Smooth muscle cell (in vitro differentiated cells): ENCODE results near the gene CCDC3. TPM values are rescaled to one million over a fixed set of nuclear protein-coding genes. Genes with fewer than 3 reads are reported as not detected.

Source experiments
- DNase-seq: peaks from one replicate; lab custom pipeline; 2025; ENCODE audit not compliant: unreplicated experiment; lab: John Stamatoyannopoulos, UW
- H2AFZ ChIP-seq: fragments of 200-600 bp; sonication (generic); 2 replicates; pipeline ENCODE4 v1.6.0; 2016; ENCODE audit warnings: antibody characterized with exemption, low read depth, mild to moderate bottlenecking
- H3F3A ChIP-seq: fragments of 200-600 bp; sonication (generic); 2 replicates; pipeline ENCODE4 v1.6.0; 2017; ENCODE audit warnings: antibody characterized with exemption, low read depth
- H3K27ac ChIP-seq: fragments of 200-600 bp; sonication (generic); 2 replicates; pipeline ENCODE4 v1.5.1; 2016; ENCODE audit warnings: low read depth, mild to moderate bottlenecking
- H3K27me3 ChIP-seq: fragments of 200-600 bp; sonication (generic); 2 replicates; pipeline ENCODE4 v1.6.1; 2016; ENCODE audit warnings: low read depth, mild to moderate bottlenecking
- H3K36me3 ChIP-seq: fragments of 200-600 bp; sonication (generic); 2 replicates; pipeline ENCODE4 v1.5.1; 2016; ENCODE audit warnings: low read depth
- H3K4me1 ChIP-seq: fragments of 200-600 bp; sonication (generic); 2 replicates; pipeline ENCODE4 v1.5.1; 2016; ENCODE audit warnings: low read depth
- H3K4me2 ChIP-seq: fragments of 200-600 bp; sonication (generic); 2 replicates; pipeline ENCODE4 v1.6.0; 2016; ENCODE audit warnings: mild to moderate bottlenecking
- H3K4me3 ChIP-seq: fragments of 200-600 bp; sonication (generic); 2 replicates; pipeline ENCODE4 v1.5.1; 2016; ENCODE audit warnings: mild to moderate bottlenecking
- H3K79me2 ChIP-seq: fragments of 200-600 bp; sonication (generic); 2 replicates; pipeline ENCODE4 v1.6.0; 2016; ENCODE audit warnings: low read depth, mild to moderate bottlenecking
- H3K9ac ChIP-seq: fragments of 200-600 bp; sonication (generic); 2 replicates; pipeline ENCODE4 v1.6.0; 2016; ENCODE audit warnings: low read depth
- H3K9me3 ChIP-seq: fragments of 200-600 bp; sonication (generic); replicated peaks from 2 replicates; pipeline ENCODE4 v1.5.1; 2016; ENCODE audit warnings: low read depth
- H4K20me1 ChIP-seq: fragments of 200-600 bp; sonication (generic); 2 replicates; pipeline ENCODE4 v1.6.0; 2016; ENCODE audit warnings: low read depth
- WGBS: methylation state at CpG from one replicate; pipeline ENCODE4 v1.1.7; 2016; ENCODE audit warnings: low lambda C conversion rate; 5-methylcytosine and 5-hydroxymethylcytosine counted together
- polyA plus RNA-seq: library from polyadenylated mRNA; unstranded; fragments of >200 nt; fragmentation: Nextera tagmentation; extraction: Ambion mirVana; gene quantifications from 2 replicates; pipeline ENCODE4 v1.2.1, GENCODE V29; 2016
- total RNA-seq: library from RNA; depleted of rRNA; stranded (reverse); fragments of >200 nt; gene quantifications from 2 replicates; pipeline ENCODE4 v1.2.3, GENCODE V29; 2014
- TF ChIP-seq, protein P1 (sequence below): fragments of 200-600 bp; sonication (generic); IDR thresholded peaks from 2 replicates; pipeline ENCODE4 v1.5.1; 2017; ENCODE audit warnings: borderline replicate concordance, mild to moderate bottlenecking, antibody characterized with exemption; ENCODE audit not compliant: insufficient read depth, poor library complexity, severe bottlenecking

The CCDC3 gene
- total and polyA plus RNA-seq, 2 experiments from 2014 or later, result 39.2 to 46.0 TPM

DNA sequence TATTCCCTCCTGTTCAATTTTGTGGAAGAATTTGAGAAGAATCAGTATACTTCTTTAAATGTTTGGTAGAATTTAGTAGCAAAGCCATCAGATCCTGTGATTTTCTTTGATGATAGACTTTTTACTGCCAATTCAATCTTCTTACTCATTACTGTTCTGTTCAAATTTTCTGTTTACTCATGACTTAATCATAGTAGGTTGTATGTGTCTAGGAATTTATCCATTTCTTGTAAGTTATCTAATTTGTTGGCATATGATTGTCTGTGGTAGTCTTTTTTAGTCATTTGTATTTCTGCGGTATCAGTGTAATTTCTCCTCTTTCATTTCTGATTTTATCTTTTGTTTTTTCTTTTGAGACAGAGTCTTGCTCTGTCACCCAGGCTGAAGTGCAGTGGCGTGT lies 87.4 kb downstream of the CCDC3 start:
- Histone ChIP-seq H3K4me1 (no peaks in the 10 kb centered on the region), H3K27me3 (no peaks in the 10 kb centered on the region), H2AFZ (no peak overlapping the region), H3K4me3 (no peak overlapping the region), H3K9ac (no peak overlapping the region), H3K27ac (no peak overlapping the region), H4K20me1 (no peaks in the 10 kb centered on the region), H3F3A (no peaks in the 10 kb centered on the region), H3K9me3 (no peaks in the 10 kb centered on the region), H3K4me2 (no peak overlapping the region), H3K79me2 (no peaks in the 10 kb centered on the region), H3K36me3 (no peaks in the 10 kb centered on the region)
- whole genome bisulfite sequencing, result 87% methylated on average over 2 of the region's 2 CpGs
- TF ChIP-seq, protein P1, sequence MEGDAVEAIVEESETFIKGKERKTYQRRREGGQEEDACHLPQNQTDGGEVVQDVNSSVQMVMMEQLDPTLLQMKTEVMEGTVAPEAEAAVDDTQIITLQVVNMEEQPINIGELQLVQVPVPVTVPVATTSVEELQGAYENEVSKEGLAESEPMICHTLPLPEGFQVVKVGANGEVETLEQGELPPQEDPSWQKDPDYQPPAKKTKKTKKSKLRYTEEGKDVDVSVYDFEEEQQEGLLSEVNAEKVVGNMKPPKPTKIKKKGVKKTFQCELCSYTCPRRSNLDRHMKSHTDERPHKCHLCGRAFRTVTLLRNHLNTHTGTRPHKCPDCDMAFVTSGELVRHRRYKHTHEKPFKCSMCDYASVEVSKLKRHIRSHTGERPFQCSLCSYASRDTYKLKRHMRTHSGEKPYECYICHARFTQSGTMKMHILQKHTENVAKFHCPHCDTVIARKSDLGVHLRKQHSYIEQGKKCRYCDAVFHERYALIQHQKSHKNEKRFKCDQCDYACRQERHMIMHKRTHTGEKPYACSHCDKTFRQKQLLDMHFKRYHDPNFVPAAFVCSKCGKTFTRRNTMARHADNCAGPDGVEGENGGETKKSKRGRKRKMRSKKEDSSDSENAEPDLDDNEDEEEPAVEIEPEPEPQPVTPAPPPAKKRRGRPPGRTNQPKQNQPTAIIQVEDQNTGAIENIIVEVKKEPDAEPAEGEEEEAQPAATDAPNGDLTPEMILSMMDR, result no peak
- no peak for DNase-seq

DNA sequence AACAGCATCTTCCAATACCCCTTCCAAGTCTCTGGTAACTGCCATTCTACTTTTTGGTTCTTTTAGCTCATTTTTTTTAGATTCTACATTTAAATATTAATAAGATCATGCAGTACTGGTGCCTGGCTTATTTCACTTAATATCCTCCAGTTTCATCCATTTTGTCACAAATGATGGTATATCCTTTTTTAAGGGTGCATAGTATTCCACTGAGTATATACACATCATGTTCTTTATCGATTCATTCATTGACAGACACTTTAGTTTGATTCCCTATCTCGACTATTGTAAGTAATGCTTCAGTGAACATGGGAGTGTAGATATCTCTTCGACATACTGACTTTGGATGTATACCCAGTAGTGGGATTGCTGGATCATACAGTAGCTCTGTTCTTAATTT lies 89.7 kb downstream of the CCDC3 start:
- 97% methylated on average over 3 of the region's 3 CpGs for WGBS
- Histone ChIP-seq H2AFZ (no peak overlapping the region), H3K36me3 (no peaks in the 10 kb centered on the region), H3K4me2 (no peak overlapping the region), H3K27ac (no peak overlapping the region), H4K20me1 (no peaks in the 10 kb centered on the region), H3K9ac (no peak overlapping the region), H3K79me2 (no peaks in the 10 kb centered on the region), H3K4me3 (no peak overlapping the region), H3K9me3 (no peaks in the 10 kb centered on the region), H3K4me1 (no peaks in the 10 kb centered on the region), H3F3A (no peaks in the 10 kb centered on the region), H3K27me3 (no peaks in the 10 kb centered on the region)
- TF ChIP-seq, protein P1, result no peak
- DNase-seq, result no peak

DNA sequence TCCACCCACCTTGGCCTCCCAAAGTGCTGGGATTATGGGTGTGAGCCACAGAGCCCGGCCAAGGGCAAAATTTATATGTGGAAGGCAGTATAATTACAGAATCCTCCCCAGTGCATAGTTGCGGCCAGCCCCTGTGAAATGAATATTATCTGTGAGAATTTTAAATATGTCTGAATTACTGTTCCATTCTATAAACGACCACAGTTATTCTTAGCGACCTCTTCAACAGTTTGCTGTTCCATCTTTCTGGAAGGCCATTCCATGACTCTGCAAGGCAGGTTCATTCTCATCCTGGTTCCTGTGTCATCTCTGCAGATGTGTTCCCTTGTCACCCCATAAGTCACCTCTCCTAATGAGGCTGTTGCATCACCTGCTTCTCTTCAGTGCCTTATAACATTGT lies 90.7 kb downstream of the CCDC3 start:
- Histone ChIP-seq H3K9me3 (no peaks in the 10 kb centered on the region), H3K36me3 (no peaks in the 10 kb centered on the region), H3K27me3 (no peaks in the 10 kb centered on the region), H3K4me2 (no peak overlapping the region), H3K4me1 (no peaks in the 10 kb centered on the region), H3K4me3 (no peak overlapping the region), H2AFZ (no peak overlapping the region), H4K20me1 (no peaks in the 10 kb centered on the region), H3K79me2 (no peaks in the 10 kb centered on the region), H3K27ac (no peak overlapping the region), H3F3A (no peaks in the 10 kb centered on the region), H3K9ac (no peak overlapping the region)
- TF ChIP-seq, protein P1, result no peak
- whole genome bisulfite sequencing, result 93% methylated on average over 4 of the region's 4 CpGs
- no peak for DNase-seq

DNA sequence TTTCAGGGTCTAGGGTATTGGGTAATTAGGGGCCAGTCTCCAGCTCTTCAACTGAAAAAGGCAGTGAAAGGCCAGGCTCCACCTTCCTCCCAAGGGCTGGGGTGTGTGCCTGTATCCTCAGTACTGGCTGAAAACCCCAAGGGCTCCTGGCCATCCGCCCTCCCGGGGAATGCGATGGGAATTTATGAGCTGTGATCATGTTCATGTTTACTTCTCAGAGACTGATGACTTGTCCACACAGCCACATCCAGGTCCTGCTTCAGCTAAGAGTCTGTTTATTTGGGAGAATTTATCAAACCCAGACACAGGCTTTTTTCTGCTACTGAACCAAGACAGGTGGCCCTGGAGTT lies 91.7 kb downstream of the CCDC3 start:
- WGBS, result 46% methylated on average over 3 of the region's 3 CpGs
- no peak overlapping the region for H3K4me3 ChIP-seq

More for the DNA sequence above, 91.7 kb downstream of the CCDC3 start:
- Histone ChIP-seq H4K20me1 (no peaks in the 10 kb centered on the region), H3K9me3 (no peaks in the 10 kb centered on the region), H3K27ac (no peak overlapping the region), H2AFZ (no peak overlapping the region), H3K9ac (no peak overlapping the region), H3K27me3 (no peaks in the 10 kb centered on the region), H3K4me2 (no peak overlapping the region), H3K36me3 (no peaks in the 10 kb centered on the region), H3F3A (no peaks in the 10 kb centered on the region), H3K4me1 (no peaks in the 10 kb centered on the region), H3K79me2 (no peaks in the 10 kb centered on the region)
- DNase-seq, result no peak
- TF ChIP-seq, protein P1, result no peak
